HL-60/S4 (cell line): ENCODE data around the gene DAB2IP.

Experiments used
- in situ Hi-C: fragments of 300-500 bp; cut with MboI; formaldehyde crosslinking; loops from 2 replicates; pipeline ENCODE4 v1.14.3; 2022; ENCODE audit warnings: low sequenced_read_pairs

DAB2IP gene

DNA sequence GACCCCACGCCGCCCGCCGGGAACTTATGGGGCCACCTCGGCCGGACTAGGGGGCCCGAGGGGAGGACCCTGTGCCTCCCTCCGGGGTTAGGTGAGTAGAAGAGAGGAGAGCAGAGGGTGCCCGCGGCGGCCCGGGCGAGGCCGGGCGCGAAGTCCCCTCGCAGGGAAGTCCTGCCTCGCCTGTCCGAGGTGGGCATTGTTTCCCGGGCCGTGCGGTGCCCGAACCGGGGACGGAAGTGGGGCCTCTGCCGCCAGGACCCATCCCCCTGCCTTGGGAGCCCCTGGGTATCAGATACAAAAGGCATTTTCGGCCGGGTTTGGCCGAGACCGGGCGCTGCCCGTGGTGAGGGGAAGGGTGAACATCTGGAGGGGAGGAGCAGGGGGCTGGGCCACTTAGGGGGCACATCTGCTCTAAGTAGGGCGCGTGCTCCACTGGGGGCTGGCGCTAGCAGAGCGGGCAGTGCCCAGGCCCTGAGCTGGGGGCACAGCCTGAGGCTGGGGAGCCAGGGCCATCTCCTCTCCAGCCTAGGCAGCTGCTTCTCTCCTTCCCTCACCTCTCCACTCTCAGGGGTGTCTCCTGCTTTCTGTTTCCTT lies 48.2 kb downstream of the DAB2IP start:
- in situ Hi-C loops = no loop called here

DNA sequence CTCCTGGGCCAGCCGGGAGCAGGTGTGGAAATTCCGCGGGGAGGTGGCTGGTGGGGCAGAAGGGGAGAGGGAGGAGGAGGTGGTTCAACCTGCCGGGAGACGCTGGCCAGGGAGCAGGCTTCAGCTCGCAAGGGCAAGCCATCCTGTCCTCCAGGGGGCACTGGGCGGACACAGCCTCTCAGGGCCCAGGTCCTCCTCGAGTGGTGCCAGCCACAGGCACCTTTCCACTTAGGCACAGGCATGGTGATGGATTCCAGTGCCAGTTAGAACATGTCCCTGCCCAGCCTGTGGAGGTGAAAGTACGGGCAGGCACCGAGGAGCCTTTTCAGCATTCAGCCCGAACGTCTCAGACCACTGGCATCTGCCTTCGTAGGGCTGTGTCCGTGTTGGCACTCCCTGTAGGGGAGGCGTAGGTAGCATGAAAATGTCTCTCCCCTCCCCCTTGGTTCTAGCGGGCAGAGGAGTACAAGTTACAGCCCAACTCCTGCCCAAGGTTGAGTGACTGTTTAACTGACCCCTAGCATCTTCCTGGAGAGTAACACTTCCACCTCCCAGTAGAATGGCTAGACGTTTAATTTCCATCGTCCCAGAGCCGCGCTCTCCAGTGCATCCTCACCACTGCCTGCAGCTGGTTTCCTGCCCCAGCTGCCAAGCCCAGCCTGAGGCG lies 48.9 kb downstream of the DAB2IP start:
- in situ Hi-C loops = no loop called here

DNA sequence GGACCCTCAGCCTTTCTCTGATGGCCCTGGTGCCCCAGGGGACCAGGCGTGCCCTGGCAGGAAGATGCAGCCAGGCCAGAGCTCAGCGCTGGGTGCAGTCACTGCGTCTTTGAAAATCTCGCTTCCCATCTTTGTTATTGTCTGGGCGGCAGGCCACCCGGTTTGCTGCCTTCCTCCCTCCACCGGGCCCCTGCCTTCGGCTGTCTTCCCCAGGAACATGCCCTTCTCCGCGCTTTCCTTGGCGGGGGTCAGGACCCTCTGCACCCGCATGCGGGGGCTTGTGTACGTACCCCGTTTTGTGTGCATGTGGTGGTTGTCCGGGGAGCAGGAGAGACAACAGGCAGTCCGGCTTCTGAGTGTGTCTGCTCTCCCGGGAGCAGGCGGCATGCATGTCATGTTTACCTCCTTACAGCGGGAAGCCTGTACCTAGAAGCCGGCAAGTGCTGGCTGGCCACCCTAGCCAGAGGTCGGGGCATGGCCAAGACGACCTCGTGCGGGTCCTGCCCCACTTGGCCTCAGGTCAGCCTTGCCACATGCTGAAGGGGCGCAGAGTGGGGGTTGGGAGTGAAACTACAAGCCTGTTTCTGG lies 49.5 kb downstream of the DAB2IP start:
- in situ Hi-C loops = no loop called here

DNA sequence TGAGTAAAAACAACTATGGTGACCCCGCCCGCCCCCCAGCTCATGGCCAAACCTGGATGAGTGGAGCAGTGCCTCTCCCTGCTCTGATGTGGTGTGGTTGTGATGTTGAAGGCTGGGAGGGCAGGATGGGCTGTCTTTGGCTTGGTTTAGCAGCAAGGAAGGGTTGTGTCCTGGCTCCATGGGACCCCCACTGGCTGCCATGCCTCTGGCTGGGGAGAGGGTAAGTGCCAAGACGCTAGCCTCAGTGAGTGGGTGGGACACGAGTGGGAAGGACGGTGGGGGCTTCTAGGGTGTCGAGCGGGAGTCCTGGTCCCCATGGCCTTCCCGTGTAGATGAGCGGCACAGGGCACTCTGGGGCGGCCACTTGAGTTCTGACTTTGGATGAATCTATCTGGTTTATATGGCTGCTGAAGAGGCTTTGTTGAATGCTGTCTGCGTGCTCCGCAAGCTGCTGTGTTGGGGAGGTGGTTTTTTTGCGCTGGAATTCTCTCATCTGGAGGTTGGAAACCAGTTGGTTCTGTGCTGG lies 50.4 kb downstream of the DAB2IP start:
- in situ Hi-C loops = no loop called here

DNA sequence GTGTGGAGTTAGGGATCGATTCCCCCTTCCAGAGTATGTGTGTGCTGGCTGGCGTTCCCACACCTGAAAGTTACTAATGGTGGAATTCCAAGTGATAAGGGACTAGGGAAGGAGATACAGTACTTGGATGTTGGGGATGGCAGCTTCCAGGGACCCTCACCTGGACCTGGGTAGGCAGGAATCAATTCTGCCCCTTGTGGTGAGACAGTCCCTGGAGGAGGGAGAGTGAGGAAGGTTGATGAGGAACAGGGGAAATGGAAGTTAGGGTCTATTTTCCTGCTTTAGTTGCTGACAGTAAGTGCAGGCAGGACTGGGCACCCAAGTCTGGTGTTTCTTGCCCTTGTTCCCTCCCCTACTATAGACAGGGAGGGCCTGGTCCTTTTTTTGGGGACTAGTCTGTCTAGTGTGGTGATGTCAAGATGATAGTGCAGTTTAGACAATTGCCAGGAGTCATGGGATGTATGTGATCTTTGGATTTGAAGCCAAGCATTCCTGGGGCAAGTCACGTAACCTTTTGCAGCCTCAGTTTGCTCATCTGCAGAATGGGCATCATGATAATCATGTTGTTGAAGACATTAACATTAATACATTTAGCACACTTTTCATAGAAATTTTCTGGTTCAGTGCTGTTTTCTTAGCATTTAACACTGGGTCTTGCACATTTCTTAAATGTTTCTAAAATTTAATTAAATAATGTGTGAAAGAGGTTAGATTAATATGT lies 51.7 kb downstream of the DAB2IP start:
- in situ Hi-C loops = no loop called here

DNA sequence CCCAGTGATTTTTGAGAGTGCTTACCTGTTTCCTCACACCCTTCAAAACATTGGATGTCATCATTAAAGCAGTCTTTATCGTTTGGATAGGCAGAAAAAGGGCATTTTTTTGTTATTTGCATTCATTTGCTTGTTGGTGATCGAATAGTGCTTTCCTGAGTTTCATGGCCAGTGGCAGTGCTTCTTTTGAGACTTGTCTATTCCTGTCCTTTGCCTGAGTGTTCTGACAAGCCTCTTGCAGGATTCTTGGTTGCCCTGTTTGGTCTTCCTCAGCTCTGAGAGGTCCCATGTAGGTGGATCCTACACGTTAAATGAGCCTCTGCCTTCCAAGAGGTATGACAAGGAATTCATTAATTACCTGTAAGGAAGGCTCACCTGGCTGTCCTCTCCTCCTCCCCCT lies 52.8 kb downstream of the DAB2IP start:
- in situ Hi-C loops = no loop called here

DNA sequence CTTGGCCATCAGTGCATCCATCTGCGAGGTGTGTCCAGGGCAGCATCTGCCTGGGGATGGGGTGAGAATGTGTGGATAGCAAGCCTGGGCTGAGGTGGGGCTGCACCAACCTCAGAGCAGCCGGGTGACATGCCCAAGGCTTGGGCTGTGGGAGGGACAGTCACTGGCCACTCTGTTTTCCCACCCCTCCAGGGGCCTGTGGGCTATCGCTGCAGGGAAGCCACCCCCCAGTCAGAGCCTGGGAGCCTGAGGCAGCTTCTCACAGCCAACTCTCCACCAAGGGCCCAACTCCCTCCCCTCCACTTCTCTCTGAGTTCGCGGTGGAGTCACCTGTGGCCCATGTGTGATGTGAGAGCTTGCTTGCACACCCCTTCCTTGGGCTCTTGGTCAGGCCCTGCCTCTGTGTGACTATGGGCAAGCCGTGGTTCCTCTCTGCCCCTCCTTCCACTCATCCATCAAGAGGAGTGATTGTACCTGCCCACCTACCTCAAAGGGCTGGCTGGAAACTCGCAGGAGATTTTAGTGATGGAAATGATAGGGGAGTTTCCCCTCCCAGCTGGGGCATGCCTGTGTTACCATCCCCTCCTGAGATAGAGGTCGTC lies 54.8 kb downstream of the DAB2IP start:
- in situ Hi-C loops = no loop called here

DNA sequence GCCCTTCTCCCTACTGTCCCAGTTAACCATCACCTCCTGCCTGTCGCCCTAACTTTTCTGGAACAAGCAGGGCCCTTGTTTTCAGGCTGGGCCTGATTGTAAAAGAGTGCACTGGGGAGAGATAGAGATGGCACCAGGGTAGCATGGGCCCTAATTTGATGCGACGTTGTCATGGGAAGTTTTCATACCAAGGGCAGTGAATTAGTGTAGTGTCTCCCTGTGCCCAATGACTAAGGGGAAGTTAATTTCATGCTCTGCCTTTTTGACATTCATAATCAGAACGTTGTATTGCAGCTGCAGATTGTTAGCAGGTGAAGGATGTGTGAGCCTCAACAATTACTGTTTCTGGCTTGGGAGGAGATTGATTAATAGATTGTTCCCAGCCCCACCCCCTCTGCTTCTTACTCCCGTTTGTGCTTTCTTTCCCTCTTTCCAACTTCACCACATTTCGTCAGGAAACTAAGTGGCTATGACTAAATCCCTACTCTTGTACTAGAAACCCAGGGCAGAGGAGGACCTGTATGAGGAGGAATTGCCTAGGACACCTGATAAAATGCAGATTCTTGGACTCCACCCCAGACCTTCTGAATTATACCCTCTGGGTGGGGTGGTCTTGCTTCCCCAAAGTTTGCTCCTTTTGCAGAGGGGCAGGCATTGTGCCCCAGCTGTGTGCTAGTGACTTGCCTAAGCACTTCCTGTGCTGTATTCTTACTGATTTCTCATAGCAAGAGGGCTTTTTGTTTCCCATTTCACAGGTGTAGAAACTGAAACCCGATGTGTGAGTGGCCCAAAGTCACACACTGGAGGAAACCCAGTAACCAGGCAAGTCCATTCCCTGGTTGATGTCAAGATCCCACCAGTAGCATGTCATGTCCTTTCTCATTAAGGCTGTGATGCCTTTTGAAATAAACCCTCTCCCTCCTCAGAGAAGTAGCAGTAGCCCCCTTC lies 56.3 kb downstream of the DAB2IP start:
- in situ Hi-C loops = no loop called here

DNA sequence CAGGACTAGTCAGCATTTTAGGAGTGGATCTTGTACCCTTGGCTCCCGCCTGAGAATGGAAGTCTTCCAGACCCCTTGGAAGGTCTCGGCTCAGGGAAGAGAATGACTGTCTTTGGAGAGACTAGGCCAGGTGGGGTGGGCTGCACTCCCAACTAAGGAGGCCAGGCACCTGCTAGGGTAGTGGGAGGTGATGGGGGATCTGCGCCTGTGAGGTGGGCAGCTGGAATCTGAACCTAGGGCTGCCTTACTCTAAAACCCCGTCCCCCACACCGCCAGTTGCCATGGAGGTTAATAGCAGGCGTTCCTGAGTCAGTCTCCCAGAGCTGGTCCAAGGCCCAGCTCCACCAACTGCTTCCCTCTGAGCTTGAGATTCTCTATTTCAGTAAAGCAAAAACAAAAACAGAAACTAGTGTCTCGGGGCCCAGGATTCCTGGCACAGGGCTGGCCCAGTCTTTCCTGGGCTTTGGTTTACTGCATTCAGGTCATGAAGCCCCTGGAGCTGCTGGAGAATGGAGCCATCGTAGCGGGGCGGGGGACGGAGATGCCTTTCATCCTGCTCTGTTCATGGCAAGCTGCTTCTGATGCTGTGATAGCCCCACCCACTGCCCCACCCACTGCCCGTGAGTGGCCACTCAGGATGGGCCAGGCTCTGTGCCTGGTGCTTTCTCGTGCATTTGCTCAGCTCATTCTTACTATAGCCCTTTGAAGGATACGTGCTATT lies 57.5 kb downstream of the DAB2IP start:
- in situ Hi-C loops = no loop called here

DNA sequence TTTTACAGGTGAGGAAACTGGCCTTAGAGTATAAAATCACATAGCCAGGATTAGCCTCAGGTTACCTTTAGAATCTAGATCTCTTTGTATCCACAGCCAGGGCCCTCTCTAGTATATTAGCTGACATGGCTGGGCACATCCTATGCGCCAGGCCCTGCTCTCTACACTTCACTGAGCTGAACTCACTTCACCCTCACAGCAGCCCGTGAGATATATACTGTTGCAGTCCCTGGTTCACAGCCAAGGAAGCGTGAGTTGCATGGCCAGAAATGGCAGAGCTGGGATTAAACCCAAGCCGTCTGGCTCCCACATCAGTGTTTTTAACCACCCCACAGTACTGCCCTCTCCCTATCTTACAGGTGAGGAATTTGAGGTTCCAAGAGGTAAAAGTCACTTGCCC lies 58.4 kb downstream of the DAB2IP start:
- in situ Hi-C loops = no loop called here

DNA sequence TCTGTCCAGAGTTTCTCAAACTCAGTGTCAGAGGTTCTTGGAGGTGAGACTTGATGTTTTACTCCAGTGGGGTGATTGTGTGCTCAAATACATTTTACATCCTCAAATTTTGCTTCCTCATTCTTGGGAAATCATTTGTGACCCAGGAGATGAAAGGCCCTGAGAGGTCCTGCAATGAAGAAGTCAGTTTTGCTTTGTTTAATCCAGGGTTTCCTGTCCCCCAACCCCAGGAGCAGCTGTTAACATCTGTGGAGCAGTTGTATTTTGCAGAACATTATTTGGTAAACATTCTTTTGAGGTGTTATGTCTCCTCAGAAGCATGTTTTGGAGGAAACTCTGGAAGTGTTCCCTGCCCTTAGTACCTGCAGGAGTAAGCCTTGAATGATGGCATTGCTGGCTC lies 59.8 kb downstream of the DAB2IP start:
- in situ Hi-C loops = no loop called here

DNA sequence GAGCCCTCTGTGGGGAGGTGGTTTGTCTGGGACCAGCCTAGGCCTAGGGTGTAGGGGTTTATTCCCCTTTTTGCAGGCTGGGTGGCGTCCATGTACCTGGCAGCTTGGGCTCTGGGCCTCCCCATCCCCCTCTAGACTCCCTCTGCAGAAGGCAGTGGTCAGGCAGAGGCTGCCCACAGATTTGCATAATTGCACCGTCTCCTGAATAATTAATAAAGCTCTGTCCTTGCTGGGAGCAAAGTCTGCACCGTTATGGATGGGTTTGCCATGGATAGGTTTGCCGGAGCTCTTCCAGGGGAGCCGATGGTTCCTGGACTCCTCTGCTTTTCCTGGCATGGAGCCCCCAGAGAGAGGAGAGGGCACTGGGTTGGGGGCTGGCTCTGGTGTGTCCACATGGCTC lies 60.4 kb downstream of the DAB2IP start:
- in situ Hi-C loops = no loop called here

DNA sequence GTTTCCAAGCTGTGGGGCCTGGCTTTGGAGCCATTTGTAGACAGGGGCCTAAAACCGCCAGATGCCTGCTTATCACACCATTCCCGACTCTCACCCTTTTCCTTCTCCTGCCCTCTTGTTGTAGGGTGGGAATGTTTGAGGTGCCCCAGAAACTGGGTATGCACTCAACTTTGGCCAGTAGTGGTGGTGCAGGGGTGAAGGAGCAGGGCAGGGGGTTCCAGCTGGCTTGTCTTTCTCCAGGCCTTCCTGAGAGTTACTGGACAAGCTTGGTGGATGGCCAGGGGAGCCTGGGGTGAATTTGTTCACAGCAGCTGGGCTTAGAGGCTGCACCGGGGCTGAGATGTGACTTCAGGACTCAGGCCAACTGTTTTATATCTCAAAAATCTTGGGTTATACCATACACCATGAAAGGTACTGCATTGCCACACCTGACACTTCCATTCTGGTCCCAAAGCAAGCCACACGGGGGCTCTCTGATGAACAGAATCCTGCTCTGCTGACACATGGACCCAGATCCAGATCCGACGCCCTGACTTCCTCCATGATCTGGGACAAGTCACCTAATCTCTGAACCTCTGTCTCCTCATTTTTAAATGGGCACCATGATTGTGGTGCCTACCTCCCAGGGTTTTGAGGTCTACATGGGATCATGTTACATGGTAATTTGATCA lies 62.1 kb downstream of the DAB2IP start:
- in situ Hi-C loops = no loop called here

DNA sequence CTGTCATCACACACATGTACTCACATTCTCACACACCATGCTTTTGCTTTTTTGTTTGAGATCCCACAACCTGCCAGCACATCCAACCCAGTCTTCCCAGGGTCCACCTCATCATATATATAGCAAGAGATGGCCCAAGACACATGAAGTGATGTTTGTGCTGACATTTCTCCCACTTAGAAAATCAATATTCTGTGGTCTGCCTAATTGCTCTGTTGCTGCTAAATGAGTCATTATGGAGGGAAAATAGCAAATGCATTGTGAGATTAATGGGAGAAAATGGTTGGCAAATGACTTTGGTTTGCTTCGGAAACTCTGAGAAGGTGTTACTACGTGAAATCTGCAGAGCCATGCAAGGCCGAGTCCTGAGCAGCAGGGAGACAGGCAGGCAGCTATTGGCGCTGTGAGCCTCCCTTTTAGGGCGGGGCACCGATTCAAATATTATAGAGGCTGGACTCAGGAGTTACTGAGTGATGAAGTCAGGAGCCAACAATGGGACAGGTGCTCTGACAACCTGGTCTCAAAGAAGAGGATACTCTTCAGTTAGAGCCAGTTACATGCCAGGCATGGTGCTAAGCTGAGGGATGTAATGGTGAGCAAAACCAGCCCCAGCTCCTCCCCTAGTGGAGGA lies 62.8 kb downstream of the DAB2IP start:
- in situ Hi-C loops = no loop called here

DNA sequence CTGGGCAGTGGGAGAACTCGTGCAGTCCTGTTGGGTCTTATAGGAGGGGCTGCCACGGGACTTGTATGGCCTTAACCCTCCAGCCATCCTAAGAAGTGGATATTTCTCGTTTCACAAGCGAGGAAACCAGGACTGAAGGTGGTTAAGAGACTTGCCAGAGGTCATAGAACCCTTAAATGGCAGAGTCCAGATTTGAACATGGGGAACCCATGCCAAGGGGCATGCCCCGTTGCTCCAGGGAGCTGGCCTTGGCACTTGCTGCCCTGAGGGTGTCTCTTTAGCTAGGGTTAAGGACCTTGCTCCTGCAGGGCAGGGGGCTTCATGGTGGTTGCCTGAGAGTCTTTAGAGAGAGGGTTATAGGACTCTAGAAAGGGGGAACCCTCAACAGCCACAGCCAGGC lies 63.4 kb downstream of the DAB2IP start:
- in situ Hi-C loops = no loop called here

DNA sequence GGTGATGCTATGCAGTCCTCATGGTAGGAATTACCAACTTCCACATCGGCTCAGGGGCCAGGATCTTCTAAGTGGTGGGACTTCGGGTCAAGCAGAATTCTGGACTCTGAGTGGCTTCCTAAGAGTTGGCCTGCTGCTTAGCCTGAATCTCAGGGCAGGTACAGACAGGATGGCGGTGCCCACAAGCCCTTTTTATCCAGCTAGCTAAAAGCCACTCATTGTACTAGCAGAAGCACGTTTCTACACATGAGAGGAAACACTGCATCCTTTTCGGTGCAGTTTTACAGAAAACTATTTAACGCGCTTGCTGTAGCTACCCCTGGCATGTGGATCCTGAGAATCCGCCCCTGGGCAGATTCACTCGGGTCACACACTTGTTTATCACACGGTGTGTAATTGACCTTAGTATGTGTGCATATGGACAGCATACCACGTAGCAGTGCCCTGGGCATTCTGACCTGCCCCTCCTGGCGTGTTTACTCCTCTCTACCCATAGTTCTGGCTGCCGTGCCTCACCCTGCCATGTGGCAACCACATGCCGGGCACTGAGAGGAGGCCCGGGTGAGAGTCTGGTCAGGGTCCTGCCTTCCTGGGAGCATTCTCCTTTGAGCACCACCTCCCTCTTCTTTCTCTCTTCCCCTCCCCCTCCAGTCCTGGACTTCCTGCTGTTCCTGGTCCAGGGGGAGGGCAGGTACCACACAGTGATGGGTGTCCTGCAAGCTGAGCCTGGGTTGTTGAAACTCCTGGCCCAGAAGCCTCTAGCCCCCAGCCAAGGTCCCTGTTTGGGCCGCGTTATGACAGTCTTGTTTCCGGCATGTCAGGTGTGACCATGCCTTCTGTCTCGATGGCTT lies 65.9 kb downstream of the DAB2IP start:
- in situ Hi-C loops = no loop called here

DNA sequence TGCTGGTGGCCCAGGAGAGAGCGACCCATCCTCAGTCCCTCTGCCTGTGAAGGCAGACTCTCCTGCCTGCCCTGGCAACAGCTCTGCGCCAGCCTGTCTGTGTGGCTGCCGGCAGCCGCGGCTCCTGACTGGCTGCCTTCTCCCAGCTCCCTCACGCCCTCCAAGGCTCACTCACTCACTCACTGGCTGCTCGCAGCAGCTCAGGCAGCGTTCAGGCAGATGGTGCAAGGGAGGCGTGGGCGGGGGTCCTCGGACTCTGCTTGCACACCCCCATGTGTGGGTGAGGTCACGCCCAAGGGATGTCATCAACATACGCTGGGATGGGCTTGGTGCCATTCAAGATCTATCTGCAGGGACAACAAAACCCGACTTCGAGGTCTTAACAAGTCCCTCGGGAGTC lies 66.7 kb downstream of the DAB2IP start:
- in situ Hi-C loops = no loop called here

DNA sequence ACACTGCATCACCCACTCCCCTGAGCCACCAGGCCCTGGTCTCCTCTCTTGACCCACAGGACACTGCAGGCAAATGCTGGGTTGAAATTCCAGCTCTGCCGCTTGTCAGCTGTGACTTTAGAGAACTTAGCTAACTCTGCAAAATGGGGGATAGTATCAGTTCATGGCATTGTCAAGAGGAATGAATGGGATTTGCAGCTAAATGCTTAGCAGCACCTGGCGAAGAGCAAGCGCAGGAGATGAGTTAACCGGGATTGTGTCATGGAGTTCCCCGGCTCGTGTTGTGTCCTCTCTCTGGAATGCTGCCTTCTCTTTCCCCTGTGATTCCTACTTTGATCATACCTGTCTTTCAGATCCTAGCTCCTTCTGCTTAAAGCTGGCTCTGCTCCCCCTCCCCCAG lies 67.1 kb downstream of the DAB2IP start:
- in situ Hi-C loops = no loop called here
